ENCODE data around the gene OR2AK2.

OR2AK2 gene

DNA sequence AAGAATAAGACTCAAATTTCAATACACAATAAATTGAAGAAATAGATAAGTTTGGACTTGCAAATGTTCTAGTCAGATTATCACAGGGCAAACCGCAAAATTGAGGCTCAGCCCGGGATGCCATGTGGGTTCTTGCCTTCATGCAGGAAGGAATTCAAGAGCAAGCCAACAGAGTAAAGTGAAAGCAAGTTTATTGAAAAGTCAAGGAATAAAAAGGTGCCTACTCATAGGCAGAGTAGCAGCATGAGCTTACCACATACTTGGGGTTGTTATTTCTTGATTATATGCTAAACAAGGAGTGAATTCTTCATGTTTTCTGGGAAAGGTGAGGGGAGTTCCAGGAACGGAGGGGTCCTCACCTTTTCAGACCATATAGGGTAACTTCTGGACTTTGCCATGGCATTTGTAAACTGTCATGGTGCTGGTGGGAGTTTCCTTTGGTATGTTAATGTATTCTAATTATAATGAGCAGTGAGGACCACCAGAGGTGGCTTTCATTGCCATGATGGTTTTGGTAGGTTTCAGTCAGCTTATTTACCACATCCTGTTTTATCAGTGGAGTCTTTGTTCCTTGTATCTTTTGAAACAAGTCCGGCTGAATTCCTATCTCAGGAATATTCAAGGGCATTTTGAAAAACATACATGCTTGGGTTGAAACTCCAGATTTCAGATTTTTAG lies 2.0 kb upstream of the OR2AK2 start:
- DNase-seq (ENCODE audit: low read depth) = no peak
- TF ChIP-seq CTCF (IDR thresholded peaks at IDR 0.05; ENCODE audit: control insufficient read depth, insufficient read depth, low read depth, low read length, missing control alignments) = no peak
- no peak overlapping the region for H3K4me3 ChIP-seq (ENCODE audit: control insufficient read depth, low read depth, low read length)

GRCh38 chr1:247966532-247967204 lies 1.6 kb downstream of the OR2AK2 start:
- H3K4me3 ChIP-seq (ENCODE audit: control insufficient read depth, low read depth, low read length) = no peak overlapping the region
- DNase-seq (ENCODE audit: low read depth) = no peak
- TF ChIP-seq CTCF (IDR thresholded peaks at IDR 0.05; ENCODE audit: control insufficient read depth, insufficient read depth, low read depth, low read length, missing control alignments) = no peak

DNA sequence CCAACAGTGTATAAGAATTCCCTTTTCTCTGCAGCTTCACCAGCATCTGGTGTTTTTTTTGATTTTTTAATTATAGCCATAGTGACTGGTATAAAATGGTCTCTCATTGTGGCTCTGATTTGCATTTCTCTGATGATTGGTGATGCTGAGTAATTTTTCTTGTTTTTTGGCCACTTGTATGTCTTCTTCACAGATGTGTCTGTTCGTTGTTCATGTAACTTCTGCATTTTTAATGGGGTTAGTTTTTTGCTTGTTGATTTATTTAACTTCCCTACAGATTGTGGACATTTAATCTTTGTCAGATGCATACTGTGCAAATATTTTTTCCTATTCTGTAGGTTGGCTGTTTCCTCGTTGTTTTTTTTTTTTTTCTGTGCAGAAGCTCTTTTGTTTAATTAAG lies 28.0 kb downstream of the OR2AK2 start:
- no peak for TF ChIP-seq CTCF (IDR thresholded peaks at IDR 0.05; ENCODE audit: control insufficient read depth, insufficient read depth, low read depth, low read length, missing control alignments)
- DNase-seq (ENCODE audit: low read depth) = no peak

DNA sequence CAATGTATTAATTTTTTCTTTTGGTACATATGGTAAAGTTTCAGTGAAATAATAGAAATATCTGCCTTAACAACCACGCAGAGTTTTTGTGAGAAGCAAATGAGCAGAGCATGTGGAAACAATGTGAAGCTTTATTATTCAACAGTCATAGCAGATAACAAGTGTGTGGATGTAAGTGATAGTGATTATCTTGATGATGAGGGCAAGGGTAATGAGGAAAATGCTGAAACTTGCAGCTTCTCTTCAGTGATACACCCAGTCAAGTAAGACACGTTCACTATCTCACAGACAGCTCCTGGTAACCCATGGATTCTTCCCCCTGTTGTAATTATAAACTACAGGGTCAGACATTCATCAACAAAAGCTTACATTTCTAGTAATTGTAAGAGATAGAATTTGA lies 33.8 kb downstream of the OR2AK2 start:
- no peak overlapping the region for H3K4me3 ChIP-seq (ENCODE audit: control insufficient read depth, low read depth, low read length)
- no peak for TF ChIP-seq CTCF (IDR thresholded peaks at IDR 0.05; ENCODE audit: control insufficient read depth, insufficient read depth, low read depth, low read length, missing control alignments)
- no peak for DNase-seq (ENCODE audit: low read depth)

More for the DNA sequence above, 28.0 kb downstream of the OR2AK2 start:
- no peak overlapping the region for H3K4me3 ChIP-seq (ENCODE audit: control insufficient read depth, low read depth, low read length)

- DNase-seq (ENCODE audit: low read depth) = no peak
- no peak for TF ChIP-seq CTCF (IDR thresholded peaks at IDR 0.05; ENCODE audit: control insufficient read depth, insufficient read depth, low read depth, low read length, missing control alignments)
- no peak overlapping the region for H3K4me3 ChIP-seq (ENCODE audit: control insufficient read depth, low read depth, low read length)
Measured at GRCh38 chr1:248000169-248000568, 35.1 kb downstream of the OR2AK2 start.

GRCh38 chr1:248007778-248008177 lies 42.7 kb downstream of the OR2AK2 start:
- no peak overlapping the region for H3K4me3 ChIP-seq (ENCODE audit: control insufficient read depth, low read depth, low read length)
- no peak for TF ChIP-seq CTCF (IDR thresholded peaks at IDR 0.05; ENCODE audit: control insufficient read depth, insufficient read depth, low read depth, low read length, missing control alignments)
- DNase-seq (ENCODE audit: low read depth) = no peak

Measured in AG09309 (cell line).